ENCODE results near the gene SGK1. TPM values are rescaled to one million over a fixed set of nuclear protein-coding genes. Genes with fewer than 3 reads are reported as not detected.
"Not testable (repeated sequence)": the region's sequence is repeated elsewhere in the genome, so short reads cannot be mapped to it uniquely, and the experiment has no call there.

Gene SGK1
- total RNA-seq, 1 experiment from 2014 or later = 40.9 TPM

GRCh38 chr6:134190883-134191282 lies 127.0 kb downstream of the SGK1 start:
- no peak for DNase-seq (ENCODE audit: low read depth)

GRCh38 chr6:134187751-134188150 lies 130.2 kb downstream of the SGK1 start:
- DNase-seq (ENCODE audit: low read depth) = no peak

- no peak for DNase-seq (ENCODE audit: low read depth)
These were observed 130.8 kb downstream of the SGK1 start for GRCh38 chr6:134187154-134187553.

GRCh38 chr6:134186355-134186754 lies 131.6 kb downstream of the SGK1 start:
- no peak for DNase-seq (ENCODE audit: low read depth)

GRCh38 chr6:134185277-134185676 lies 132.6 kb downstream of the SGK1 start:
- no peak for DNase-seq (ENCODE audit: low read depth)

- DNase-seq (ENCODE audit: low read depth) = no peak
These were observed 134.1 kb downstream of the SGK1 start for GRCh38 chr6:134183844-134184243.

- no peak for DNase-seq (ENCODE audit: low read depth)
These were observed 135.4 kb downstream of the SGK1 start for GRCh38 chr6:134182528-134182927.

GRCh38 chr6:134181726-134182125 lies 136.2 kb downstream of the SGK1 start:
- not testable (repeated sequence) for DNase-seq (ENCODE audit: low read depth)

GRCh38 chr6:134181251-134181650 lies 136.7 kb downstream of the SGK1 start:
- DNase-seq (ENCODE audit: low read depth) = not testable (repeated sequence)

- DNase-seq (ENCODE audit: low read depth) = not testable (repeated sequence)
These were observed 137.4 kb downstream of the SGK1 start for GRCh38 chr6:134180540-134180939.

GRCh38 chr6:134178161-134179044 lies 139.5 kb downstream of the SGK1 start:
- DNase-seq (ENCODE audit: low read depth) = peak; percentile 87

- DNase-seq (ENCODE audit: low read depth) = no peak
These were observed 140.2 kb downstream of the SGK1 start for GRCh38 chr6:134177753-134178160.

- DNase-seq (ENCODE audit: low read depth) = no peak
These were observed 140.7 kb downstream of the SGK1 start for GRCh38 chr6:134177236-134177635.

- peak; percentile 31 for DNase-seq (ENCODE audit: low read depth)
These were observed 141.5 kb downstream of the SGK1 start for GRCh38 chr6:134176264-134176975.

GRCh38 chr6:134175532-134176263 lies 142.2 kb downstream of the SGK1 start:
- DNase-seq (ENCODE audit: low read depth) = peak; percentile 84

GRCh38 chr6:134174672-134175531 lies 143.0 kb downstream of the SGK1 start:
- DNase-seq (ENCODE audit: low read depth) = peak; percentile 92

- DNase-seq (ENCODE audit: low read depth) = peak; percentile 81
These were observed 143.8 kb downstream of the SGK1 start for GRCh38 chr6:134173936-134174671.

GRCh38 chr6:134173366-134173725 lies 144.6 kb downstream of the SGK1 start:
- no peak for DNase-seq (ENCODE audit: low read depth)

GRCh38 chr6:134172706-134173365 lies 145.1 kb downstream of the SGK1 start:
- DNase-seq (ENCODE audit: low read depth) = no peak

All from Daoy (cell line).